Activated CD4-positive, alpha-beta T cell treated with anti-CD3 and anti-CD28 coated beads, Interleukin-2, Interleukin-4, amounts not matched to agents 100 ng/mL and 50 ng/mL, durations not matched to agents 16 hours and 8 hours (primary cell): ENCODE data around the gene ZCCHC9.

Experiments
- DNase-seq: peaks from one replicate; pipeline ENCODE4 v3.0.0-alpha.2; 2020; ENCODE audit warnings: low spot score

Gene ZCCHC9

GRCh38 chr5:81355291-81356251 lies 54.2 kb downstream of the ZCCHC9 start:
- DNase-seq: no peak

- DNase-seq: no peak
Measured at GRCh38 chr5:81359108-81359507, 57.7 kb downstream of the ZCCHC9 start.

GRCh38 chr5:81359881-81360280 lies 58.5 kb downstream of the ZCCHC9 start:
- no peak for DNase-seq

- DNase-seq: no peak
Measured at GRCh38 chr5:81360640-81361039, 59.3 kb downstream of the ZCCHC9 start.

GRCh38 chr5:81361600-81361999 lies 60.2 kb downstream of the ZCCHC9 start:
- no peak for DNase-seq
